ENCODE measurements around the gene ANO9.
"Not testable (repeated sequence)": the region's sequence is repeated elsewhere in the genome, so short reads cannot be mapped to it uniquely, and the experiment has no call there.

Gene ANO9

DNA sequence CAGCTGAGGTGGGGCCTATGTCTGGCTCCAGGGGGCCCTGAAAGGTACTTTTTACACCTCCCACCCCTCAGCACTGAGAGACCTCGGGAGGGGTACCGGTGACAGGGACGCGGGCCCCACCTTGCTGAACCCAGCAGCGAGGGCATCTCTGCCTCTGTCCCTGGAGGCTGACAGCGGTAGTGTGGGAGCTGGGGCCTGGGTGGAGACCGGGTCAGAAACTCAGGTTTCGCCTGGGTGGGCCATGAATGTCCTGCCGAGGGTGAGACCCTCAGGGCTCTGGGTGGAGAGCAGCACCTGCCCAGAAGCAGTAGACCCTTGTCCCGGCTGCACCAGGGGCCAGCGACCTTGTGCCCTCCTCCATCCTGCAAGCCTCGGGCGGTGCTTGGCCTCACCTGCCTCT lies 30.5 kb upstream of the ANO9 start:
- TF ChIP-seq EZH2phosphoT487 (IDR thresholded peaks at IDR 0.05; ENCODE audit: low read length), result no peak
- TF ChIP-seq EZH2 (optimal IDR thresholded peaks at IDR 0.05; ENCODE audit: low read depth, low read length), result no peak
- TF ChIP-seq, protein P1, sequence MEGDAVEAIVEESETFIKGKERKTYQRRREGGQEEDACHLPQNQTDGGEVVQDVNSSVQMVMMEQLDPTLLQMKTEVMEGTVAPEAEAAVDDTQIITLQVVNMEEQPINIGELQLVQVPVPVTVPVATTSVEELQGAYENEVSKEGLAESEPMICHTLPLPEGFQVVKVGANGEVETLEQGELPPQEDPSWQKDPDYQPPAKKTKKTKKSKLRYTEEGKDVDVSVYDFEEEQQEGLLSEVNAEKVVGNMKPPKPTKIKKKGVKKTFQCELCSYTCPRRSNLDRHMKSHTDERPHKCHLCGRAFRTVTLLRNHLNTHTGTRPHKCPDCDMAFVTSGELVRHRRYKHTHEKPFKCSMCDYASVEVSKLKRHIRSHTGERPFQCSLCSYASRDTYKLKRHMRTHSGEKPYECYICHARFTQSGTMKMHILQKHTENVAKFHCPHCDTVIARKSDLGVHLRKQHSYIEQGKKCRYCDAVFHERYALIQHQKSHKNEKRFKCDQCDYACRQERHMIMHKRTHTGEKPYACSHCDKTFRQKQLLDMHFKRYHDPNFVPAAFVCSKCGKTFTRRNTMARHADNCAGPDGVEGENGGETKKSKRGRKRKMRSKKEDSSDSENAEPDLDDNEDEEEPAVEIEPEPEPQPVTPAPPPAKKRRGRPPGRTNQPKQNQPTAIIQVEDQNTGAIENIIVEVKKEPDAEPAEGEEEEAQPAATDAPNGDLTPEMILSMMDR (IDR thresholded peaks at IDR 0.05; ENCODE audit: low read length), result no peak

DNA sequence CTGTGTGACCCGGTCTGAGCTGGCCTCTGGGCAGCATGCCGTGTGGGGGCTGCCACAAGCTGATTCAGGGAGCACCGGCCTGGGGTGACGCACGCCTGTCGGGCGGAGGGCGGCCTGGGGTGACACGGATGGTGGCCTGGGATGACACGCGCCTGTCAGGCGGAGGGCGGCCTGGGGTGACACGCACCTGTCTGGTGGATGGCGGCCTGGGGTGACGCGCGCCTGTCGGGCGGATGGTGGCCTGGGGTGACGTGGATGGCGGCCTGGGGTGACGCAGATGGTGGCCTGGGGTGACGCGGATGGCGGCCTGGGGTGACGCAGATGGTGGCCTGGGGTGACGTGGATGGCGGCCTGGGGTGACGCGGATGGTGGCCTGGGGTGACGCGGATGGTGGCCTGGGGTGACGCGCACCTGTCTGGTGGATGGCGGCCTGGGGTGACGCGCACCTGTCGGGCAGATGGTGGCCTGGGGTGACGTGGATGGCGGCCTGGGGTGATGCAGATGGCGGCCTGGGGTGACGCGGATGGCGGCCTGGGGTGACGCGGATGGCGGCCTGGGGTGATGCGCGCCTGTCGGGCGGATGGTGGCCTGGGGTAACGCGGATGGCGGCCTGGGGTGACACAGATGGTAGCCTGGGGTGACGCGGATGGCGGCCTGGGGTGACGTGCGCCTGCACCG lies 29.8 kb upstream of the ANO9 start:
- Histone ChIP-seq H3K9ac (ENCODE audit: low read length) (no peak overlapping the region), H2AFZ (ENCODE audit: low read length) (no peak overlapping the region)
- DNase-seq, result no peak

More for the DNA sequence above, 30.5 kb upstream of the ANO9 start:
- H3K4me1 ChIP-seq (ENCODE audit: low read length), result no peaks in the 10 kb centered on the region
- no peaks in the 10 kb centered on the region for H3K9me3 ChIP-seq (replicated peaks; ENCODE audit: insufficient read depth, low read length)
- no peak for DNase-seq
- H3K27ac ChIP-seq (ENCODE audit: low read length), result no peak overlapping the region
- H2AFZ ChIP-seq (ENCODE audit: low read length), result no peak overlapping the region
- H3K79me2 ChIP-seq (ENCODE audit: low read length), result no peaks in the 10 kb centered on the region
- H4K20me1 ChIP-seq (ENCODE audit: insufficient read depth, low read length), result no peaks in the 10 kb centered on the region
- H3K9me2 ChIP-seq (replicated peaks; ENCODE audit: insufficient read depth, low read length), result no peaks in the 10 kb centered on the region
- H3K9ac ChIP-seq (ENCODE audit: low read length), result no peak overlapping the region
- H3K36me3 ChIP-seq (replicated peaks; ENCODE audit: insufficient read depth, low read length), result no peaks in the 10 kb centered on the region
- no peak overlapping the region for H3K4me3 ChIP-seq (ENCODE audit: low read length)
- H3K27me3 ChIP-seq (replicated peaks; ENCODE audit: insufficient read depth, low read length), result no peaks in the 10 kb centered on the region
- H3K4me2 ChIP-seq (ENCODE audit: low read depth, low read length), result no peak overlapping the region
- H3F3A ChIP-seq (ENCODE audit: insufficient read depth, low read length), result no peaks in the 10 kb centered on the region

DNA sequence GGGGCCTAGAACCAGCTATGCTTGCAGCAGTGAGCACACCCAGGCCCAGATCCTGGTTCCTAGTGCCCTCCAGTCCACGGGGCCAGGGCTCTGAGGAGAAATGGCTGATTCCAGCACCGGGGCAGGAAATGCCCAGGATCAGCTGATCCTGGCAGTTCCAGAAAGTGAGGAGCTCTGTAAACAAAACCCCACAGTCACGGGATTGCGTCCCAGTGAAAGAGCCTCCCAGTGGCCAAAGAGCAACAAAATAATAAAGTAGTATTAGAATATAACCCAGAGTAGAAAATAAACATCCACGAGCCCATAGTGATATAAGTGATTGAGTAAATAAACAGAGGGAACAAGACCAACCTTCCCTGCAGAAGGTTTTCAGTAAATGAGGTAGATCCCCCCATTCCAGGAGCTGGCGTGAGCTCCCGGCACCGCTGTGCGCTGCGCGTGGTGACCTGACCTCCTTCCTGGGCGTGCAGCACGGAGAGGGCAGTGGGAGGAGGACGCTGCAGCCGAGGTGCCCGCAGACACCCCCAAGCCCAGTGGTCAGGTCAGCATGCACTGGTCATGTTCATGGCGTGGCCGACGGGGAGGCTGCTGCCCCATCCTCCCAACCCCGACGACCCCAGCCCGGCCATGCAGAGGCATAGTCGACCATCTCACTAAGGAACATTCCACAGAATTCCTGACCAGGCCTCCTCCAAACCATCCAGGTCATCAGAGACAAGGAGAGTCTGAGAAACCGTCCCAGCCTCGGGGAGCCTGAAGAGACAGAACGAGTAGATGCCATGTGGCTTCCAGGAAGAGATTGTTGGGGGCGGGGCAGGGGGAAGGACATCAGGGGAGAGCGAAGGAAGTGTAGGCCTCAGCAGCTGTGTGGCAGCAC lies 28.1 kb upstream of the ANO9 start:
- no peaks in the 10 kb centered on the region for H3K9me3 ChIP-seq (replicated peaks; ENCODE audit: insufficient read depth, low read length)
- no peaks in the 10 kb centered on the region for H3F3A ChIP-seq (ENCODE audit: insufficient read depth, low read length)
- H3K4me2 ChIP-seq (ENCODE audit: low read depth, low read length), result no peak overlapping the region
- no peaks in the 10 kb centered on the region for H3K36me3 ChIP-seq (replicated peaks; ENCODE audit: insufficient read depth, low read length)
- H2AFZ ChIP-seq (ENCODE audit: low read length), result no peak overlapping the region
- no peak overlapping the region for H3K27ac ChIP-seq (ENCODE audit: low read length)
- DNase-seq, result no peak
- no peaks in the 10 kb centered on the region for H3K4me1 ChIP-seq (ENCODE audit: low read length)
- H3K9me2 ChIP-seq (replicated peaks; ENCODE audit: insufficient read depth, low read length), result no peaks in the 10 kb centered on the region
- no peak overlapping the region for H3K4me3 ChIP-seq (ENCODE audit: low read length)
- TF ChIP-seq EZH2phosphoT487 (IDR thresholded peaks at IDR 0.05; ENCODE audit: low read length) (no peak), EZH2 (optimal IDR thresholded peaks at IDR 0.05; ENCODE audit: low read depth, low read length) (no peak)
- TF ChIP-seq, protein P1 (IDR thresholded peaks at IDR 0.05; ENCODE audit: low read length), result no peak
- no peaks in the 10 kb centered on the region for H4K20me1 ChIP-seq (ENCODE audit: insufficient read depth, low read length)
- H3K79me2 ChIP-seq (ENCODE audit: low read length), result no peaks in the 10 kb centered on the region
- H3K9ac ChIP-seq (ENCODE audit: low read length), result no peak overlapping the region
- no peaks in the 10 kb centered on the region for H3K27me3 ChIP-seq (replicated peaks; ENCODE audit: insufficient read depth, low read length)

More for the DNA sequence above, 29.8 kb upstream of the ANO9 start:
- H4K20me1 ChIP-seq (ENCODE audit: insufficient read depth, low read length), result no peaks in the 10 kb centered on the region
- H3K79me2 ChIP-seq (ENCODE audit: low read length), result no peaks in the 10 kb centered on the region
- no peak overlapping the region for H3K27ac ChIP-seq (ENCODE audit: low read length)
- H3K36me3 ChIP-seq (replicated peaks; ENCODE audit: insufficient read depth, low read length), result no peaks in the 10 kb centered on the region
- no peaks in the 10 kb centered on the region for H3K9me2 ChIP-seq (replicated peaks; ENCODE audit: insufficient read depth, low read length)
- H3K4me2 ChIP-seq (ENCODE audit: low read depth, low read length), result no peak overlapping the region
- H3K9me3 ChIP-seq (replicated peaks; ENCODE audit: insufficient read depth, low read length), result no peaks in the 10 kb centered on the region
- H3K4me3 ChIP-seq (ENCODE audit: low read length), result no peak overlapping the region
- H3K27me3 ChIP-seq (replicated peaks; ENCODE audit: insufficient read depth, low read length), result no peaks in the 10 kb centered on the region
- H3F3A ChIP-seq (ENCODE audit: insufficient read depth, low read length), result no peaks in the 10 kb centered on the region
- TF ChIP-seq EZH2phosphoT487 (IDR thresholded peaks at IDR 0.05; ENCODE audit: low read length) (no peak), EZH2 (optimal IDR thresholded peaks at IDR 0.05; ENCODE audit: low read depth, low read length) (no peak)
- TF ChIP-seq, protein P1 (IDR thresholded peaks at IDR 0.05; ENCODE audit: low read length), result no peak
- no peaks in the 10 kb centered on the region for H3K4me1 ChIP-seq (ENCODE audit: low read length)

DNA sequence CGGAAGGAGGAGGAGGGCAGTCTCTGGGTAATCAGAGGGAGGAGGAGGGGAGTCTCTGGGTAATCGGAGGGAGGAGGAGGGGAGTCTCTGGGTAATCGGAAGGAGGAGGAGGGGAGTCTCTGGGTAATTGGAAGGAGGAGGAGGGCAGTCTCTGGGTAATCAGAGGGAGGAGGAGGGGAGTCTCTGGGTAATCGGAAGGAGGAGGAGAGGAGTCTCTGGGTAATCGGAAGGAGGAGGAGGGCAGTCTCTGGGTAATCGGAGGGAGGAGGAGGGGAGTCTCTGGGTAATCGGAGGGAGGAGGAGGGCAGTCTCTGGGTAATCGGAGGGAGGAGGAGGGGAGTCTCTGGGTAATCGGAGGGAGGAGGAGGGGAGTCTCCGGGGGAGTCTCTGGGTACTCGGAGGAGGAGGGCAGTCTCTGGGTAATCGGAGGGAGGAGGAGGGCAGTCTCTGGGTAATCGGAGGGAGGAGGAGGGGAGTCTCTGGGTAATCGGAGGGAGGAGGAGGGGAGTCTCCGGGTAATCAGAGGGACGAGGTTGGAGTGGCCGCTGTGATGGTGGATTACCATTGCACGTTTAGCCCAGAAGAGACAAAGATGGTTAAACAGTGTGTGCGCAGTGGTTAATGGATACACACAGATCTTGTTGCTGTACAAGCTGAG lies 27.3 kb upstream of the ANO9 start:
- DNase-seq; H3K36me3 ChIP-seq (replicated peaks; ENCODE audit: insufficient read depth, low read length); H2AFZ ChIP-seq (ENCODE audit: low read length); H3K4me1 ChIP-seq (ENCODE audit: low read length); H3K27ac ChIP-seq (ENCODE audit: low read length); H3K9me3 ChIP-seq (replicated peaks; ENCODE audit: insufficient read depth, low read length); H3K4me3 ChIP-seq (ENCODE audit: low read length); H4K20me1 ChIP-seq (ENCODE audit: insufficient read depth, low read length); H3F3A ChIP-seq (ENCODE audit: insufficient read depth, low read length); H3K9ac ChIP-seq (ENCODE audit: low read length); H3K4me2 ChIP-seq (ENCODE audit: low read depth, low read length); H3K79me2 ChIP-seq (ENCODE audit: low read length); H3K27me3 ChIP-seq (replicated peaks; ENCODE audit: insufficient read depth, low read length); H3K9me2 ChIP-seq (replicated peaks; ENCODE audit: insufficient read depth, low read length): not testable (repeated sequence)
